ENCODE data around the gene ID1. TPM values are rescaled to one million over a fixed set of nuclear protein-coding genes. Genes with fewer than 3 reads are reported as not detected.

ID1 gene
- total and polyA plus RNA-seq, 2 of the 13 experiments (the other 11 are each of a cell fraction or from before 2014, with no cell fraction given), result 320 to 419 TPM

GRCh38 chr20:31560746-31561598 is 44.1 kb upstream of the ID1 start (continued):
- TF ChIP-seq CEBPZ (IDR thresholded peaks at IDR 0.05; ENCODE audit: low read length) (no peak), SCMH1 (CRISPR knock-in tag; IDR thresholded peaks at IDR 0.05; ENCODE audit: borderline replicate concordance) (no peak), KMT2A (CRISPR knock-in tag; IDR thresholded peaks at IDR 0.05) (no peak), NR1H2 (CRISPR knock-in tag; IDR thresholded peaks at IDR 0.05; ENCODE audit: borderline replicate concordance, low read depth) (no peak), ARNTL (CRISPR knock-in tag; IDR thresholded peaks at IDR 0.05) (no peak), MEF2D (CRISPR knock-in tag; IDR thresholded peaks at IDR 0.05) (no peak), GMEB1 (CRISPR knock-in tag; IDR thresholded peaks at IDR 0.05; ENCODE audit: borderline replicate concordance) (peak; percentile 19; the same call in 1 of the 2 replicates), TCF7L2 (IDR thresholded peaks at IDR 0.05; ENCODE audit: low read depth, low read length) (no peak), POLR2G (IDR thresholded peaks at IDR 0.05; ENCODE audit: low read depth, low read length) (peak; percentile 20; the same call in 1 of the 2 replicates), HOXA3 (CRISPR knock-in tag; IDR thresholded peaks at IDR 0.05) (no peak), ZNF207 (IDR thresholded peaks at IDR 0.05; ENCODE audit: borderline replicate concordance) (no peak), ZNF414 (CRISPR knock-in tag; IDR thresholded peaks at IDR 0.05) (no peak), RFX5 (IDR thresholded peaks at IDR 0.05; ENCODE audit: low read depth, low read length) (no peak), CHD4 (IDR thresholded peaks at IDR 0.05; ENCODE audit: borderline replicate concordance, low read length) (peak; percentile 53; the same call in 1 of the 2 replicates), ZMYM3 (CRISPR knock-in tag; IDR thresholded peaks at IDR 0.05) (peak; percentile 52; the same call in 1 of the 2 replicates), CREB1 (IDR thresholded peaks at IDR 0.05) (no peak), CREB1 (CRISPR knock-in tag; IDR thresholded peaks at IDR 0.05) (no peak), TFE3 (CRISPR knock-in tag; IDR thresholded peaks at IDR 0.05) (no peak)

Measured in HepG2 (cell line).